Activated CD4-positive, CD25-positive, alpha-beta regulatory T cell treated with anti-CD3 and anti-CD28 coated beads, Interleukin-2, amount 50 U/mL, for 16 hours (primary cell): ENCODE data around the gene RNF26.

Source experiments
- DNase-seq: peaks from one replicate; pipeline ENCODE4 v3.0.0-alpha.2; 2020; ENCODE audit warnings: low read depth, low spot score

Gene RNF26

DNA sequence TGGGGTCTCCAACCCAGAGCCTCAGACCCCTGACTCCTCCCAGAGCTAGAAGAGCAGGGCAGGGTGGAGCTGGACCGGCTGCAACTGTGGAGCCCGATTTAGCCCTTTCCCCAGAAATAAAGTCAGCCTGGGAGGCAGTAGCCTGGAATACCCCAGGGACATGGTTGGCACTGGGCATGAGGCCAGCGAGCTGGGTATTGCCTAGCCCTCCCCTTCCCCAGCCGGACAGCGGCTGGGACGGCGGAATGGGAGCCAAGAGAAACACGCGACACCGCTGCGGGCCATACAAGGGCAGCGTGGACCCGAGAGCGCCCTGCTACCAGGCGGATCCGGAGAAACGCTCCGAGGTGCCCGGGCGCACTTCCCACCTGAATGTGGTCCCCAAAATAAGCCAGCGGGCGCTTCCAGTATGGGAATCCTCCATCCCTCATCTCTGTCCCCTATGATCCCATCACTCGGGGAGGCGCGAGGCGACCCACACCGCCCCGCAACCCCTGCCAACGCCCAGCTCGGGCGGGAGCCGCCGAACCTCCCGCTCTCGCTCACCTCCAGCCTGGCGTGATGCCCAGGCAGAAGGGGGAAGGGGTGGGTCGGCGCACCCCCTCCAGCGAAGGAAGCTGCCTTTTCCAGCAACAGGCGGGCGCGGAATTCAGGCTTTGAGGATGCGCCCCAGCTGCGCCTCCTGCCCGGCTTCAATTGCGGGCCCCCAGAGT, 18.2 kb upstream of the RNF26 start:
- DNase-seq = no peak

DNA sequence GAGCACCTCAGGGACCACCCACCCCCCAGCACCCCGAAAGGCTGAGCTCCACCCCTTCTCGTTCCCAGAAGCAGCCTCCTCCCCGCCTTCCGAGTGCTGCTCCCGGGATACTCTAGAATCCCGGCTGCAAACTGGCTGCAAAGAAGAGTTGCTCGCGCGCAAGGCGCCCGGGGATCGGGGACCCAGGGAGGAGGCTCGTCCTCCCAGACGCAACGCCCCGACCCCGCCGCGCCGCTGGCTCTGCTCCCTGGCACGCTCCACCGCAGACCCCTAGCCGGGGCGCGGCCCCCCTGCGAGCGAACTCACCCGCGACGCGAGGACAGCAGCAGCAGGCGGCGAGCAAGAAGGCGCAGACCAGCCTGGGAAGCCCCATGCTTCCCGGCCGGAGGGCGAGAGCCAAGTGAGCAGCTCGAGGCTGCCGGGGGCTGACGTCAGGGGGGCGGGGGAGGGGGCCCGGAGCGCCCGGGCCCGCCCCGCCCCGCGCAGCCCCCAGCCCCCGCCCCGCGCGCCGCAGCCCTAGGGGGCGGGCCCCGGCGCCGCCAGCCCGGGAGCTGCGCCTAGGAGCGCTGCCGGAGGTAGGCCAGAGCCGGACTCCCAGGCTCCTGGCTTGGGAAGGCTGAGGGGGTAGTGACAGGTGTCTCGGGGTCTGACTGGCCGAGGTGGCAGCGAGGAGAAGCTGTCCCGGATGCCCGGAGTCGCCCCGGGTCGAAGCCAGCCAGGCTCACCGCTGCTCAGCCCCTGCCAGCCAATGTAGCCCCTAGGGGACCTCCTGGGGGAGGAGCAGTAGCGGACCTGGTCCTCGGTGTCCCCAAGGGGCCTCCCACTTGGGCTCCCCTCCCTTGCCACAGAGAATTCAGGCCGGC, 17.4 kb upstream of the RNF26 start, which contains the start of gene MCAM:
Gene MCAM (minus strand): TSS at position 402 of the 863 bp plus-strand sequence. CDS start 29 bp downstream, at position 373.
- no peak for DNase-seq

DNA sequence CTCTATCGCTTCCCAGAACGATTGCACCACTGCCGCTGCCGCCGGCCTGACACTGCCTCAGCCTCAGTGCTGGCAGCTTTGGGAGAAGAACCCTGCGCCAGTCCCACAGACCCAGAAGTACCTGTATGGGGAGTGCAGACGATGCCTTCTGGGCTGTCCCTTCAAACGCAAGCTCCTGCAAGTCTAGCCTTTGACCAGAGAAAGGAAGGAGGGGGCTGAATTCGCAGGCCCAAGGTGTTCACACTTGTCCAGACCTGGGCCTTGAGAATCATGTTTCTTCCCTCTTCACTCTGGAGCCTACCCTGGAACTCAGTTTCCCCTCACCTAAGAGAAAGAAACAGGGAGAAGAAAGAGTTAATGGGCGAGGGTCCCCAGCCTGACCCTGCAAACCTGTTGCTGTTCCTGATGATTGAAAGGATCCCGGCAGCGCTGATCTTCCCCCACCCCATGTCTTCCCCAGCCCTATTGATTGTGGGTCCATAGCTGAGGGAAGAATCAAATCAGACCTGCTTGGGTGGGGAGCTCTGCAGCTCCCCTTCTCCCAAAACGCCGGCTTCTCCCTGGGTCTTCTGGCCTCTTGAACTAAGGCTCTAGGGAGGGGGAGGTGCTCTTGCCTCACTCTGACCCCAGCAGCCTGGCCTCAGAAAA, 16.6 kb upstream of the RNF26 start:
- no peak for DNase-seq

DNA sequence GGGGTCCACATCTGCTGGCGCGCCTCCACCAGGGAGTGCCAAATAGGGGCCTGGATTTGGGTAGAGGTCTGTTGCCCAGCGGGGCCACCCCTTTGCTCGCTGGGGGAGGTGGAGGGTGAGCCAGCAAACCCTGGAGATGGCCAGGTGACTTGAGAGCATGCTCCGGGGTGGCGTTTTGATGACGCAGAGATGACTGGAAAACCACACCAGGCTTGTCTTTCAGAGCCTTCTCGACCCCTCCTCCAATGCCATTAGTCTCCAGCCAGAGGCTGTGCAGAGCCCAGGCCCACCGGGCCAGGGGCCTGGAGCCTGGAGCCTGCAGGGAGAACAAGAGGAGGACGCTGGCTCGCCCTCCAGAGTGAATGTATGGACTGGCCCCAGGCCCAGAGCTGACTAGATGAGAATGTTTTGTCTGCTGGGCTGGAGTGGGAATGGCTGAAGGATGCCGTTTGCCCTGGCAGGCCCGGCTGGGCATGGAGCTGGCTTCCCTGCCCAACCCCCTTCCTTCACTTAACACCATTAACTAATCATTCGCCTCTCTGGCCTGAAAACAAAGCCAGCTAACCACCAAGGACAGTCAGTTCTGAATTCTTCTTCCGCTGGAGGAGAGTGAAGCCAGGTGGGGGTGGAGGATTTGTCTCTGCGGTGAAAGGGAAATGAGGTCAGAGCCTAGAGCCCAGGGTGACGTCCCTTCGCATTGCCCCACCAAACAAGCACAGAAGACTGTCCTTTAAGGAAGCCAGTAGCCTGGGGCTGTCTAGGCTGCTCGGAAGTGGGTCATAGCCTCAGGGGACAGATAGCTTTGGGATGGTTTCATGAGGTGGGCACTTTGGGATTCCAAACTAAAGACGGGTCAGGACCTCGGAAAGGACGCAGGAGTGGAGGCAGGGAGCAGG, 15.8 kb upstream of the RNF26 start:
- DNase-seq = no peak

DNA sequence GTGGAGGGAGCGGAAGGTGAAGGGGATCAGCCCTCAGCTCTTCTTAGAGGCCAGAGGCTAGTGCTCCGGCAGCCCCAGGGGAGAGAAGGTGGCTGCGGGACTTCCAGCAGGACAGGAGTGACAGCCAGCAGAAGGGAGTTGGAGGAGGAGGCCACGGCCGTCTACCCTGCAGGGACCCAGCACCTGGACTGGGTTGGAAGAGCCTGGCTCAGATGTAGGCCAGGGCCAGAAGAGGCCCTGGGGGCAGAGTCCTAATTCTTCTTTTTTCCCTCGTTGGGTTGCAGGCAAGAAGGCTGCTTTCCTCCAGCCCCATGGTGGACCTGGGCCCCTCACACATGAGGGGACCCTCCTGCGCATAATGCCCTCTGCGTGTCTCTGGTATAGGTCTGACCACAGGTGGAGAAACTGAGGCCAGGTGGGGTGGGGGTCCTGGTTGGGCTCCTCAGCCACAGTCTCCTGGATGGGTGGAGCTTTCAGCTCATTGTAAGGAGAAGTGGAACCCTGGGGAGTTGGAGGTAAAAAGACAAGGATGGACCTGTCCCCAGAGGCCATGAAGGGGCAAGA, 15.1 kb upstream of the RNF26 start:
- no peak for DNase-seq

DNA sequence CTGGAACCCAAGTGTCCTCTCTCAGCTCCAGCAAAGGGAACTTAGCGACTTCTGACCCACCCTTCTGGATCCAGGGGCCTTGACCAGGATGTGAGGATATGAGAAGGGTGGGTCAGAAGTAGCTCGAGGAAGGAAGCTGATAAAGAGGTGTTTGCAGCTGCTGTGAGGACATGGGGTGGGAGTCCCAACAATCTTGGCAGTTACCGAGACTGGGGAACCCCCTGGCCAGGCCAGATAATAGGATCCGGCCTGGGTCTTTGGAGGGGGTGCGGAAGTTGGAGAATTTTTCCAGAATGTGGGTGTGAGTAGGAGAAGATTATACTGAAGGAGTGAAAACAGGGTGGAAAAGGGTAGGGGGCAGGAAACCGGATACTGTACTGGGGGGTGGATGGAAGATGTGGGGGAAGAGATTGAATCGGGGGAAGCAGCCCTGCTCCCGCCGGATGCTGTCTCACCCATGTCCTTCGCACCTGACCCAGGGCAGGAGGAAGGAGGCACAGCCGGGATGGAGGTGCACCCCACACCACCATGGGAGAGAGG, 14.6 kb upstream of the RNF26 start:
- DNase-seq = no peak

DNA sequence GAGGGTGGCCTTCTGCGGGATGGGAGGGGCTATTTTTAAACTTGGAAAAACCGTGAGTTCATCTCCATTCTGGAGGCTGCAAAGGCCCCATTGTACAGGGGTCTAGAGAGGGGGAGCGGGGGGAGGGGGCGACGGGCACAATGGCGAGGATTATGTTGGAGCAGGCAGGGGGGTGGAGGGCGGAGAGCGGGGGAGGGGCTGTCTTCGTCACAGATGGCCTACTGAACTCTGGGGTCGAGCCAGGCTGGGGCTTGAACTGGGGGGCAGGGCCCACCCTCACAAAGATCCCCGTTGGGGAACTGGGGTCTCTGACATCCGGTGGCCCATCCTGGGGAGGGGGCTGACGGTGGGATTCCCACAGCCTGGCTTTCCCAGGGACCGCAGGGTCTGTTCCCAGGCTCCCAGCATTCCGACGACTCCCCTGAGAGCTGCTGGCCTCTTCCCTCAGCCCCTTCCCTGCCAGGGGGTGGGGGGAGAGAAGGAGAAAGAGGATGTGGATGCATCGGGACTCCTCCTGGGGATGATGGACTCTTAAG, 14.0 kb upstream of the RNF26 start:
- DNase-seq = no peak

DNA sequence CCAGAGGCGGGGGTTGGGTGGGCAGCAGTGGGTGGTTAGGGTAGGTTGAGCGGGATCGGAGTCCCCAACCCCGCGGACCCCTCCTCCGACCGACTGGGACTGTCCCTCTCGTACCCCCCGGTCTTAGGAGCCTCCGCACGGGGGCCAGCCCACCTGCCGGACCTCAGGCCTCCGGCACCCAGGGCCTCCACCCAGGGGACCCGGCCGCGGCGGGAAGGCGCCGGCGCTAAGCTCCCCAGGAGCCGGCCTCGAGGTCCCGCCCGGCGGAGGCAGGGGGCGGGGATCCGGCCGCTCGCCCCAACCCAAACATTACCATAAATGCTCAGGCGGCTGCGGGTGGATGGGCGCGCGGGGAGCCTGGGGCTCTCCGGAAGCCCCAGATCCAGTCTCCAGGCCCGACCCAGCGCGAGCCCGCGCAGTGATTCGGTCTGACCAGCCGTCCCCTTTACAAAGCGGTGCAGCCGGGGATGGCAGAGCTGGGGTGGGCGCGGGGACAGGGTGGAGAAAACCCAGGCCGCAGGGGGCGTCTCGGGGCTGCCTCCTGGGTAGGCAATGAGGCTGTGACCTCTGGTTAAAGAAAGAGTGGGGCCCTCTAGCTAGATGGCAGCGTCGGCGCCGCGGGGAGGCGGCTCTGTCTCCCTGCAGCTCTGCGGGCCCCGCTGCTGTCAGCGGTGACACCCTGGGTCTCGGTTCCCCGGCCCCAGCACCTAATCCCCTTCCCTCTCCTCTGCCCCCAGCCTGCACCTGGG, 13.4 kb upstream of the RNF26 start:
- DNase-seq = no peak

DNA sequence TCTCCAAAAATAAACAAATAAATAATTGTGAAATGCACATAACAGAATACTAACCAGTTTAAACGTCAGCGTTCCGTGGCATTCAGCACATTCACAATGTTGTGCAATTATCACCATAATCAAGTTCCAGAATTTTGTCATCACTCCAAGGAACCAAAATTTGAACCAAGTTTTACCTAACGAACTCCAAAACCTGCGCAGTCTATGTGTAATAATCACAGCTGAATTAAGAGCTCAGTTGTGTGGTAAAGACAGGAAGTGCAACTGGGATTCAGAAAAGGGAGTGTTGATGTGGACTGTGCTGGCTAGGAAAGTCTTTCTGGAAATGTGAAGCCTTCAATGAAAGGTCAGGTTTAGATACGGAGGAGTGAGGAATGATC, 12.0 kb upstream of the RNF26 start:
- DNase-seq = no peak

DNA sequence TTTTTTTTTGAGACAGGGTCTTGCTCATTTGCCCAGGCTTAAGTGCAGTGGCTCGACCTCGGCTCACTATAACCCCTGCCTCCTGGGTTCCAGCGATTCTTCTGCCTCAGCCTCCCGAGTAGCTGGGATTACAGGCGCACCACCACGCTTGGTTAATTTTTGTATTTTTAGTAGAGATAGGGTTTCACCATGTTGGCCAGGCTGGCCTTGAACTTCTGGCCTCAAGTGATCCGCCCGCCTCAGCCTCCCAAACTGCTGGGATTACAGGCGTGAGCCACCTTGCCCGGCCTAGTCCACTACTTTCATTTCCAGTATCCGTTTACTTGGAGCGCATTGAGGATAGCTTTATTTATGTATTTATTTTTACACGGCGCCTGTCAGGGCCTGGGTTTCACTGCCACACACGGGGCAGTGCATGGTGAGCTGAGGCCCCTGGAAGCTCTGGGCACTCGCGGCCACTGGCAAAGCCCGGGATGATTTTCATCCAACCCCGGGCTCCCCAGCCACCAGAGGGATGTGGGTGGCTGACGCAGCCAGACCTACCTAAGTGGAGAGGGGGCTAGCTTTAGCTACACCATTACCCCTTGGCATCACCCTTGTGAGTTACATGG, 11.3 kb upstream of the RNF26 start:
- no peak for DNase-seq

DNA sequence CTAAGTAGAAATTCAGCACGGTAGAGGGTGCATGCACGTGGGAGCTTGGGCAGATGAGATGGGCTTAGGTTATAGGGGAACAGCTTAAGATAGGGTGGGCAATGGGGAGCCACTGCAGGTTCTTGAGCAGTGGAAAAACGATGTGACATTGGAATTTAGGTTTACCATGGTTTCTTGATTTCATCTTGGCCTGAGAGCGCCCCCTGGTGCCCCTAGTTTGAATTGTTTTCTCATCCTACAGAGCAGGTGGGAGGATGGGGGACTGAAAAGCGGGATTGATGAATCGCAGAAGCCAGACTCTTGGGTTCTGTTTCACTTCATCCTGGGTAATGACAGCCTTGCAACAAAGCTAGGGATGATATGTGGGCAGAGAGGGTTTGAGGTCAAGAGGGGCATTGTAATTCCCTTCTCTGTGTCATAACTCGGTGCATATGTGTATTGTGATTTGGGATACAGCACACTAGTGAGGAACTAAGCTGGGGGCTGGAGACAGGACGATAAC, 10.7 kb upstream of the RNF26 start:
- DNase-seq = peak; percentile 73

DNA sequence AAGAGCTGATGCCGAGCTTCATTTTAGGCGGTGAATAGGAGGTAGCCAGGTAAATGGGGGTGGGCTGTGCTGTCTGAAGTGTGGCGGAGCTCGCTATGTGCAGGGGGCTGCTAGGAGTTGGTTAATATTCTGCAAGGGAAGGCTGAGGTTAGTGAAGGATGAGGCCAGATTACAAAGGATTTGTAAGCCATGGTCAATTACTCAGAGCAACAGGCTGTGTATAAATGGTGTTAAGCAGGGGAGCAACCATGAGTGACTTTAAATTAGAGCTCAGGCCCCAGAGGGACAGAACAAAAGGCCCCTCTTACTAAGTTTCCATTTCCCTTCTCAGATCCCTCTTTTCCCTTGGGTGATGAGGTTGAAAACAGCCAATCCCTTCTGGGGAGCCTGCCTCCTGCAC, 10.1 kb upstream of the RNF26 start:
- DNase-seq = no peak

DNA sequence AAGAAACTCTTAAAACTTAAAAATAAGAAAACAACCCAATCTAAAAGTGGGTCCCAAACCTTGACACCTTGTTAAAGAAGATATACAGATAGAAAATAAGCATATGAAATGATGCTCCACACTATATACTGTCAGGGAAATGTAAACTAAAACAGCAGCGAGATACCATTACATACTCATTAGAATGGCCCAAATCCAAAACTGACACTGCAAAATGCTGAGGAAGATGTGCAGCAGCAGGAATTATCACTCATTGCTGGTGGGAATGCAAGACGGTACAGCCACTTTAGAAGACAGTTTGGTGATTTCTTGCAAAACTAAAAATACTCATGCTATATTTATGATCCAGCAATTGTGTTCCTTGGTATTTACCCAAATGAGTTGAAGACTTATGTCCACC, 5.0 kb upstream of the RNF26 start:
- no peak for DNase-seq

DNA sequence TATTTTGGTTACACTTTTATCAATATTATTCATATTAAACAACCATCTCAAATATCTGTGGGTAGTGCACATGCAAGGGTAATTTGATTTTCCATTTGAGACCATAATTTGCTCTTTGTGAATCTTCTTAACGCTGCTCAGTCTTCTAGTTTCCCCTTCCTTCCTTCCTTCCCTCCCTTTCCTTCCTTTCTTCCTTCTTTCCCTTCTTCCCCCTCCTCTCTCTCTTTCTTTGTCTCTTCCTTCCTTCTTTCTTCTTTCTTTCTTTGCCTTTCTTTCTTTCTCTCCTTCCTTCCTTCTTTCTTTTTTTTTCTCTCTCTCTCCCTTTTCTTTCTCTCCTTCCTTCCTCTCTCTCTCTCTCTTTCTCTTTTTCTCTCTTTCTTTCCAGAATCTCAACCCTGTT, 4.1 kb upstream of the RNF26 start:
- DNase-seq = no peak

DNA sequence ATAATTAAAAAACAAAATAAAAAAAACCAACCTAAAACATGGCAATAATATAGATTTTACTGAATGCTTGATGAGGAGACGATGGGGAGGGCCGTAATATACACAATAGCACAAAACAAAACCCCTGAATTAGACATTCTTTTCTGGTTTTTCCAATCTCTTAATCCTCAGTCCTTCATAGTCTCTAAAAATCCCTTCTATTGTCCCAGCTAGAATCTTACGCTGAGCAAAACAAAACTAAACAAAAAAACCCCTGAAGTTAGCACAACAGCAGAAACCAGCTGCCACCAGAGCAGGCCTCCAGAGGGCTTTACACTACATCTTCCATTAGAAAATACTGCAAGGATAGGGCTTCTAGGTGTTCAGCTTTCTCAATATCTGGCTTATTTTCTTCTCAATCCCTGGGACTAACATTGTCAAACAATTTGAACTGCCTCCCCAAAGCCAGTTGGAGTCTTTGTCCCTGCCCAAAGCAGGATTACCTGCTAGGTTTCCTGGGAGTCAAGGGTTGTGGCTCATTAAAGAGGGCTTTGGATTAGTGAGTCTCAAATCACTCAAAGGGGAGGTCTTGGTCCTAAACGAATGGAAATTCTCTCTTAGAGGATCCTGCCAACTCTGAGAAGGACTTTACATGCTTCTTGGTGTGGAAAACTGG, 2.1 kb upstream of the RNF26 start:
- DNase-seq = no peak

DNA sequence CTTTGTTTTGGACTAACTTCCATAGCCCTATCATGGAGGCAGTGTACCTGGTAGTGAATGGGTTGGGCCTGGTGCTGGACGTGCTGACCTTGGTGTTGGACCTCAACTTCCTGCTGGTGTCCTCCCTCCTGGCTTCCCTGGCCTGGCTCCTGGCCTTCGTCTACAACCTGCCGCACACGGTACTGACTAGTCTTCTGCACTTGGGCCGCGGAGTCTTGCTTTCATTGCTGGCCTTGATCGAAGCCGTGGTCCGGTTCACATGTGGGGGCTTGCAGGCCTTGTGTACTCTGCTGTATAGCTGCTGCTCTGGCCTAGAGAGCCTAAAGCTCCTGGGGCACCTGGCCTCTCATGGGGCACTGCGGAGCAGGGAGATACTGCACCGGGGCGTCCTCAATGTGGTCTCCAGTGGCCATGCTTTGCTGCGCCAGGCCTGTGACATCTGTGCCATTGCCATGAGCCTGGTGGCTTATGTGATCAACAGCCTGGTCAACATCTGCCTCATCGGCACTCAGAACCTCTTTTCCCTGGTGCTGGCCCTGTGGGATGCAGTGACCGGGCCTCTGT, 846 bp downstream of the RNF26 start:
- DNase-seq = no peak

DNA sequence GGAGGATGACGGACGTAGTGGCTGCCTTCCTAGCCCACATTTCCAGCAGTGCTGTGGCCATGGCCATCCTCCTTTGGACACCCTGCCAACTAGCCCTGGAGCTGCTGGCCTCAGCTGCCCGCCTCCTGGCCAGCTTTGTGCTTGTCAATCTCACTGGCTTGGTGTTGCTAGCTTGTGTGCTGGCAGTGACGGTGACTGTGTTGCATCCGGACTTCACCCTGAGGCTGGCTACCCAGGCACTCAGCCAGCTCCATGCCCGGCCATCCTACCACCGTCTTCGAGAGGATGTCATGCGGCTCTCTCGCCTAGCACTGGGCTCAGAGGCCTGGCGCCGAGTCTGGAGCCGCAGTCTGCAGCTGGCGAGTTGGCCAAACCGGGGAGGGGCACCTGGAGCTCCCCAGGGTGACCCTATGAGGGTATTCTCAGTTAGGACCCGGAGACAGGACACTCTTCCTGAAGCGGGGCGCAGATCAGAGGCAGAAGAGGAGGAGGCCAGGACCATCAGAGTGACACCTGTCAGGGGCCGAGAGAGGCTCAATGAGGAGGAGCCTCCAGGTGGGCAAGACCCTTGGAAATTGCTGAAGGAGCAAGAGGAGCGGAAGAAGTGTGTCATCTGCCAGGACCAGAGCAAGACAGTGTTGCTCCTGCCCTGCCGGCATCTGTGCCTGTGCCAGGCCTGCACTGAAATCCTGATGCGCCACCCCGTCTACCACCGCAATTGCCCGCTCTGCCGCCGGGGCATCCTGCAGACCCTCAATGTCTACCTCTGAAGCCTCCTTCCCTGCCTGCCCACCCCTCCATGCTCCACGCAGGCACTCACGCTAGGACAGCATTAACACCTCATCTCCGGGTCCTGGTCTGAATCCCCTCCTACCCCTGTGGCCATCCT, 1.6 kb downstream of the RNF26 start:
- DNase-seq = no peak
